Limb (tissue), 2 donors: ENCODE results near the gene ANKRD61.
"Not testable (repeated sequence)": the region's sequence is repeated elsewhere in the genome, so short reads cannot be mapped to it uniquely, and the experiment has no call there.

Source experiments
- DNase-seq, 2 donors: peaks; one replicate each; pipeline ENCODE4 v3.0.0-alpha.2; 2016; ENCODE audit errors: extremely low spot score in 2 of 2

Gene ANKRD61

GRCh38 chr7:6031567-6031966 lies 391 bp downstream of the ANKRD61 start:
- DNase-seq, result no peak

GRCh38 chr7:6032167-6032566 lies 991 bp downstream of the ANKRD61 start:
- no peak for DNase-seq

- DNase-seq, result no peak
Measured at GRCh38 chr7:6032641-6033040, 1.5 kb downstream of the ANKRD61 start.

GRCh38 chr7:6035165-6035564 lies 4.0 kb downstream of the ANKRD61 start:
- no peak for DNase-seq

- DNase-seq, result no peak
Measured at GRCh38 chr7:6035686-6036085, 4.5 kb downstream of the ANKRD61 start.

- DNase-seq, result no peak
Measured at GRCh38 chr7:6049780-6050179, 18.6 kb downstream of the ANKRD61 start.

- not testable (repeated sequence) for DNase-seq
Measured at GRCh38 chr7:6051185-6051584, 20.0 kb downstream of the ANKRD61 start.

- no peak for DNase-seq
Measured at GRCh38 chr7:6056616-6057015, 25.4 kb downstream of the ANKRD61 start.

- no peak for DNase-seq
Measured at GRCh38 chr7:6057316-6058129, 26.3 kb downstream of the ANKRD61 start.

- DNase-seq, result not testable (repeated sequence)
Measured at GRCh38 chr7:6059941-6060340, 28.8 kb downstream of the ANKRD61 start.

- DNase-seq, result no peak
Measured at GRCh38 chr7:6071406-6071805, 40.2 kb downstream of the ANKRD61 start.

GRCh38 chr7:6074612-6075380 lies 43.6 kb downstream of the ANKRD61 start:
- DNase-seq, result no peak

GRCh38 chr7:6078548-6078947 lies 47.4 kb downstream of the ANKRD61 start:
- no peak for DNase-seq

- DNase-seq, result not testable (repeated sequence)
Measured at GRCh38 chr7:6083047-6083446, 51.9 kb downstream of the ANKRD61 start.
